NCI-H2171 treated with DMSO at 0.1 percent for 48 hours (cell line): ENCODE measurements around the gene SLC25A45.

Experiments used
- DNase-seq: peaks from one replicate; lab custom pipeline; 2025; lab: John Stamatoyannopoulos, UW

Gene SLC25A45

GRCh38 chr11:65403607-65404121 lies 21.2 kb upstream of the SLC25A45 start:
- DNase-seq, result no peak

- DNase-seq, result no peak
Observed at GRCh38 chr11:65402790-65403189, 20.3 kb upstream of the SLC25A45 start.

GRCh38 chr11:65401803-65402248 lies 19.4 kb upstream of the SLC25A45 start:
- no peak for DNase-seq

GRCh38 chr11:65401073-65401802 lies 18.8 kb upstream of the SLC25A45 start:
- no peak for DNase-seq

GRCh38 chr11:65400307-65401072 lies 18.0 kb upstream of the SLC25A45 start:
- DNase-seq, result no peak

GRCh38 chr11:65399845-65400244 lies 17.4 kb upstream of the SLC25A45 start:
- DNase-seq, result no peak

- no peak for DNase-seq
Observed at GRCh38 chr11:65399249-65399648, 16.8 kb upstream of the SLC25A45 start.

GRCh38 chr11:65398362-65398910 lies 16.0 kb upstream of the SLC25A45 start:
- DNase-seq, result no peak

- DNase-seq, result no peak
Observed at GRCh38 chr11:65396769-65397745, 14.6 kb upstream of the SLC25A45 start.

- DNase-seq, result no peak
Observed at GRCh38 chr11:65395961-65396530, 13.6 kb upstream of the SLC25A45 start.

GRCh38 chr11:65394125-65394536 lies 11.7 kb upstream of the SLC25A45 start:
- no peak for DNase-seq

- no peak for DNase-seq
Observed at GRCh38 chr11:65393513-65394079, 11.2 kb upstream of the SLC25A45 start.

GRCh38 chr11:65392899-65393298 lies 10.5 kb upstream of the SLC25A45 start:
- no peak for DNase-seq

GRCh38 chr11:65392186-65392829 lies 9.9 kb upstream of the SLC25A45 start:
- no peak for DNase-seq

GRCh38 chr11:65390996-65391395 lies 8.6 kb upstream of the SLC25A45 start:
- DNase-seq, result no peak

GRCh38 chr11:65390099-65390941 lies 7.9 kb upstream of the SLC25A45 start:
- DNase-seq, result no peak

- no peak for DNase-seq
Observed at GRCh38 chr11:65389294-65389980, 7.0 kb upstream of the SLC25A45 start.

GRCh38 chr11:65388731-65389130 lies 6.3 kb upstream of the SLC25A45 start:
- no peak for DNase-seq
